CD4-positive, alpha-beta T cell treated with Interleukin-17A for 1 hour (primary cell): Measurements from ENCODE around the gene AURKB.
"Not testable (repeated sequence)": the region's sequence is repeated elsewhere in the genome, so short reads cannot be mapped to it uniquely, and the experiment has no call there.

Source experiments
- DNase-seq: peaks from one replicate; pipeline ENCODE4 v3.0.0-alpha.2; 2020

Gene AURKB

DNA sequence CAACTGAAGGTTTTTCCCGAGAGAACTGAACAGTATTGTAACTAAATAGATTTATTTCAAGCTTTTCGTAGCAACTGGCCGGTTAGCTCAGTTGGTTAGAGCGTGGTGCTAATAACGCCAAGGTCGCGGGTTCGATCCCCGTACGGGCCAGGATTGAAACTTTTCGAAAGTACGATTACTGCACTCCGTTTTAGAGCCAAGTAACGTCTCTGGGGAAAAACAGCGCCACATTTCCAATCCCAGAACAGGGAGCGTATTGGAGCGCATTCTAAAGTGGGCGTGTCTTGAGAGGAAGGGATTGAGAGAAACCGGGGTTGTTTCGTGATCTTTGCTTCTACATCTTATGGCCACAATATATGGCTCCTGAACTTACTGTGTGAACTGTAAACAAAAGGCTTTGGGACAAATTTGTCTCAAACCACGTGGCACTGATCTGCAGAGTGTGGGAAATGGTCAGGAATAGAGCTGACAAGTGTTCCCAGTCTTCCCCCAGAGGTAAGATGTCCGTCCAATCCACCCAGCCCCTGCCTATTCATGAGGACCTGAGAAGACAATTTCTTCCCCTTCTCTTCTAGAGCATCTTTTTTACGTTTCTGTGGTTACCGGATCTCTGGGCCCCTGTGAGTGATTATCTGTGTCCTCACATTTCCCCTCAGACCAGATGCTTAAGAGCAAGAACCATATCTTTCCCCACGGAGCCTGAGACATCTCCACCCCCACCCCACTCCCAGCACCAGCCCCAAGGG is 22.7 kb downstream of the AURKB start:
- peak; percentile 94 for DNase-seq

DNA sequence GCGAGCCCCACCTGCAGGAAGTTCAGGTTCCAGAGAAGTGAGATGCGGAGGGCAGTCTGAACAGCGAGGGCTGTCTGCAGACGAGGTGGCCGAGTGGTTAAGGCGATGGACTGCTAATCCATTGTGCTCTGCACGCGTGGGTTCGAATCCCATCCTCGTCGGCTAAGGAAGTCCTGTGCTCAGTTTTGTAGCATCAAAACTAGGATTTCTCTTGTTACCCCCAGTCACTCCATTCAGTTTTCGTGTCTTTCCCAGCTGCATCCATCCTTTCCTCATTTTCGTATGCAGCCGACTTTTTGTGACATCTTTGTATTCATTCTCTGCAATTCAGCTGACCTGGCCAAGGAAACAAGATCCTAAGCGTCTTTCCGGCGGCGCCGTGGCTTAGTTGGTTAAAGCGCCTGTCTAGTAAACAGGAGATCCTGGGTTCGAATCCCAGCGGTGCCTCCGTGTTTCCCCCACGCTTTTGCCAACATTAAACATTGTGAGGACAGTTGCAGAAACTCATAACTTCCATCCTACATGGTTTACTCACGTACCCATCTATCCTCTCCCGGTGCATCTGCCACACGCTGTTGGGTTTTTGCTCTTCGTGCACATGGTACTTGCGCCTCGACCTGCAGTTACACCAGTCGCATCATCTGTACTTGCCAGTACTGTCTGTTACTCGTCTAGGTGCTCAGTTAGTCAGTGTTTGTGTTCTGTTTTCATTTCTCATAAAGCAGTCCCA is 23.4 kb downstream of the AURKB start:
- DNase-seq: peak; percentile 95

DNA sequence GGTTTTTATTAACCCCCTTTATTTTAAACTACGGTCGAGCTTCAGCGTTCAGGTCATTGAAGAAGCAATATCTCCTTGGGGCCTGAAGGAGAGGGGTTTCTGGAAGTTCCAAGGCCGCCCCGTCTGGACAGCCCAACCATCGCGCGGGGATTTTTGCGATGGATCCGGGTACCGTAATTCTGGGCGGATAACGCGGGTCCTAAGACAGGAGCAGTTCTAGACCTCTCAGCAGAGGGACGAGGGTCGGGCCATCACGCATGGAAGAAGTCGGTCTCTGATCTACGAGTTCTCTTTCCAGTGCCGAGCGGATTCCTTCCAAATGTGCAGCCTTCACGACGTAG is 24.0 kb downstream of the AURKB start:
- DNase-seq: no peak

DNA sequence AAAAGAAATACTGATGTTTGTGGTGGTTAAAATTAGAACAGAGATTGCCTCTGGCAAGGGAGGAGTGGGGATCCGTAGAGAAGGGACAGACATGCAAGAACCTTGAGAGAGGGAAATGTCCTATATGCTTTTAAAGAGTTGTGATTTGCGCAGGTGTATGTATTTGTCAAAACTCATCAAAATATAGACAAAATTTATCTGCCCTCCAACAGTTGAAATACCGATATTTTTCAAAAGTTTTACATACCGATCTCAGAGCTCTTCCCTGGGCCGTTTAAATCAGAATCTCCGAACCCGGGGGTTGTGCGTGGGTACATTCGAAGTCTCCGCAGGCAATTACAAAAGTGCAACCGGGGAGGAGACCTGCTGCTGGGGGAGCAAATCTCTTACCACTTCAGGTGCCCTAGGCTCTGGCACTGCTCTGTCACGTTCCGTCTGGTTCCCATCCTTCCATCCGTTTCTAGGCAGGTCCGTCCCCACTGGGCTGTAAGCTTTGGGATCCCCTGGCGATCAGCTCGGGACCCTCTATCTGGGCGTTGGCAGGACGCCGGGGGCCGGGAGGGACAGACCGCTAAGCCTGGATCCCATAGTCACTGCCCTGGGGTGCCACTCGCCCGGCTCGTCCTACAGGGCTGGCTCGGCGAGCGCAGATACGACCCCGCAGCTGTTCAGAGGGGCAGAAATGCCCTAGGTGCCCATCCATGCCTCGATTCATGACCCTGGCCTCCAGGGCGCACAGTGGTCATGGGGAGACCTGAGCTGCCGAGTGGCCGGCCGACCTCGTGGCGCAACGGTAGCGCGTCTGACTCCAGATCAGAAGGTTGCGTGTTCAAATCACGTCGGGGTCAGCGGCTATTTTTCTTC is 24.6 kb downstream of the AURKB start:
- DNase-seq: peak; percentile 93

DNA sequence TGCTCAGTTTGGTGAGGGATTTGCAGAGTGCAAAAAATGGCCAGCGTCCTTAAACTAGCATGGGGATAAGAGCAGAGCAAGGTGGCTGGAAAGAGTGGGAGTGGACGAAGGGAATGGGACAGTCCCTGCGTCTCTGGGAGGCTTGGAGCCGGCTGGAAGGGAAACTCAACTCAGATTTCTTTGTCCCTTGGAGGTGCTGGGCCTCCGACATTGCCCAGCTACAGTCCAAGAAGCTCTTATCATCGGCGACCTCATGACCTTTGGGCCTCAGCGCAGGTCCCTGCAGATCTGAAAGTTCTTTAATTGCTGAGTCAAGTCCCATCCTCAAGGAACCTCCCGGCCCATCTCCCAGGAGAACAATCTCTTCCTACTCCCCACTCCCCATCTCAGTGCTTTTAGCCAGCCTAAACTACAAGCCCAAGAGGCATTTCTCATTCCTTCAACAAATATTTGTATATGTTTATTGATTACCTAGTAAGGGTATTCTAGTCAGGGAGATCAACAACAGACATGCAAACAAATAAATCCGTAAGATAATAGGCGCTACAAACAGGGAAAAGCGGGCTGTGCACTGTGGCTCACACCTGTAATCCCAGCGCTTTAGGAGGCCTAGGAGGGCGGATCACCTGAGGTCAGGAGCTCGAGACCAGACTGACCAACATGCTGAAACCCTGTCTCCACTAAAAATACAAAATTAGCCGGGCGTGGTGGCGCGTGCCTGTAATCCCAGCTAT is 33.2 kb downstream of the AURKB start:
- DNase-seq: no peak

DNA sequence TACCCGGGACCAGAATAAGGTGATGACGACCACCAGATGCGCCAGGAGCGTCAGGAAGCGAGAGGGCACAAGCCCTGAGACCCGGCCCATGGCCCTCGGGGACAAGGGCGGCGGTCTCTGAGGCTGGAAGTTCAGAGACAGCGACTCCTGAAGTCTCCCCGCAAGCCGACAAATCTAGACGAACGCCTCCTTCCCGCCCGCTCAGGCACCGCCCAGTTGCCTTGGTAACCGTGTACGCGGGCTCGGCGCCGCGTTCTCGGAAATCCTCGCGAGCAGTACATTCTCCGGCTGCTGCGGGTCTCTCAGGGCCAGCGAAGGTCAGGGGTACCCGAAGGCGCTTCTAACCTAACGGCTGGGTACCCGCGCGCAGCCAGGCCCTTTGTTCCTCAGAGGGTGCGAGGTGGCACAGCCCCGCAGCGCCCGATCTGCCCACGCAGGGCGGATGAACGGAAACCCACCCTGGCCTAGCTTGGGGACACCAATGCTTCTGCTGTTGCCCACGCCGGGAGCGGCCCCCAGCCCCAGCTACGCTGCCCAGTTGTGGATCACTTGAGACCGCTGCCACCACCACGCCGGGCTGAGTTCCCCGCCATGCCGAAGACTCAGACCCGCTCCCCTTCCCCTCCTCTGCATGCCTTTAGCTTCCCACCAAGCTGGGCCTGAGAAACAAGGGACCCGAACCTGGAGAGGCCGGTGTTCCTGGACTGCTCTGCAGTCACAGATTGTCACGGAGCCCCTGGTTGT is 34.0 kb downstream of the AURKB start, which contains the start of gene TMEM107:
TMEM107 (minus strand) TSS at position 184 of the 744 bp plus-strand sequence; CDS start at position 90, 94 bp downstream.
- DNase-seq: peak; percentile 90

DNA sequence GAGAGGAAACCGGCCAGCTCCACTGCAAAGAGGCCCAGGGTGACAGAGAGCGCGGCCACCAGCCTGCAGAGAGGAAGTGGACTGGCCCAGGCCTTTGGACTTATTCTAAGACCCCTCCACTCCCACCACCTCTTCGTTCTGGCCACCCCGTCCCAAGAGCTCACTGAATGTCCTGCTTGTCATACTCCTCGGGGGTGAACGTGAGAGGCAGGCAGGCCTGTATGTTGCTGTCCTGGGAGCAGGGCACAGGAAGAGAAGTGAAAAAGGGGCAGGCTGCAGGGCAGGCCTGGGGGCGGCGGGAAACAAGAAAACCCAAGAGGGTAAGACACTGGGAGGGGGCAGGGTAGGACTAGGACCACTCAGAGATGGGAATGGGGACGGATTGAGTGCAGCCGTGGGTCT is 34.6 kb downstream of the AURKB start:
- DNase-seq: no peak

DNA sequence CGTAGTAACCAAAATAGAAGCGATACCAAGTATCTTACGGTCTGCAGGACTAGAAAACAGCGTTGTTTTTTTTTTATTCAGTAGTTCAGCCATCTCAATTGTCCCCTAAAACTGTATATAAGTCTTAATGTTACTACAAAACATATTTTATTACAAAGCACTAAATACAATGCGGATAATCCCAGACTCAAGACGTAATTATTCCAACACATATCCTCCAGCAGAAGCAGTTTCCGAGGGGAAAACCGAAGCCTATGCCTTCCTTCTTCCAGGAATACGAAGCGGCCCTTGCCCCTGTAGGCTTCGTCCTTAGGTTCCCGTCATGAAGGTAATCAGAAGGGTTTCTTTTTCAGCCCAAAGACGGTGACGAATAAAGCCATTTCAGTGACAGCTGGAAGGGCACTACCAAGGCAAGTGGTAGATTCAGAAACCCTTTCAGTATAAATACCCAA is 36.5 kb downstream of the AURKB start:
- no peak for DNase-seq

DNA sequence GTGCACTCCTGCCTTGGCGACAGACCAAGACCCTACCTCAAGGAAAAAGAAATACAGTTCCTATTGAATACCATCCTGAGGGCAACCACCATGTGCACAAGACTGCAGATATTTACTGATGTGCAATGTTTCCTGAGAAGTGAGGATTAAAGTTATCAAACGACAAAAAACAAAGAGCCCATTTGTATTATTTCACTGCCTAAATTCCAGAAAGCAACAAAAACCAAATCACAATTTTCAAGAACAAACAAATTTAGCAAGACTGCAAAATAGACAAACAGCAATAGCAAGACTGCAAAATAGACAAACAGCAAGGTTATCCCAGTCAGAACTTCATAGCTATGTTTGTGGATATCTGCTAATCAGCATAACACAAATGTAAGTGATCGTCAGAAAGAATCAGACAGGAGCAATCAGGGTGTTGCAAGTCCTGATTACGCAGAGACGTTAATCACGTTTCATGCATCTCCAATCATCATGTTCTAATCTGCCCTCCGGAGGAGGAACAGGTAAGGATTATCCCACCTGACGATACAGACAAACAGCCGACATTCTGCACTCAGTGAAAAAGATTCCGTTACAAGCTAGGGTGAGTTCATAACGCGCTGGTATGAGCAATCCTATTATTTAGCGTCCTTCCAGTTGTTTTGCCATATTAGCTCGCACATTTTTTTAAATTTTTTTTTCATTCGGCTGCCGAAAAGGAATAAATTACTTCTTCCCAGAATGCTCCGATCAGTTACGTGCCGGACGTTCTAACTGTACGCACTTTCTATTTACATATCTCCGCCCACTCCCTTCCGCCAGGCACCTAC is 37.1 kb downstream of the AURKB start:
- peak; percentile 95 for DNase-seq

DNA sequence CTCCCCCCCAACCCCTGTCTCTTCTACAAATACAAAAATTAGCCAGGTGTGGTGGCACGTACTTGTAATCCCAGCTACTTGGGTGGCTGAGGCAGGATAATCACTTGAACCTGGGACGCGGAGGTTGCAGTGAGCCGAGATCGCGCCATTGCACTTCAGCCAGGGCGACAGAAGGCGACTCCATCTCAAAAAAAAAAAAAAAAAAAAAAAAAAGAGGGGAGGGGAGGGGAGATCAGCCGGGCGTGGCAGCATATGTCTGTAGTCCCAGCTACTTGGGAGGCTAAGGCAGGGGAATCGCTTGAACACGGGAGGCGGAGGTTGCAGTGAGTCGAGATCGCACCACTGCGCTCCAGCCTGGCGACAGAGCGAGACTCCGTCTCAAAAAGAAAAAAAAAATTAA is 40.2 kb downstream of the AURKB start:
- DNase-seq: not testable (repeated sequence)

DNA sequence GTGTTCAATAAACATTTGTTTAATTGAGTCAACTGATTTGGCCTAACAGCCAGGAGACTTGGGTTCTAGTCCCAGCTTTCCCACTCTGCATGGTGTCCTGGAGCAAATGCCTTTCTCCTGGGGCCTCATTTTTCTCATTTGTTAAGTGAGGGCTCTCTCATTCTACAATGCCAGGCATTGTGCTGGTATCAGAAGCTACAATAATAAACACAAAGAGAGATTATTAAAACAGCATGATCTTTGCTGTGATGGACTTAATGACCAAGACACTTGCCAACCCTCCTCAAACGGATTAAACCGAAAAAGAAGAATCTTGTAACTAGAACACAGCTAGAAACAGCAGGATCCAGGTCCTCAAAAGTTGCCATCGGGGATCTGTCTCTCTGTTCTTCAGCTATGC is 42.8 kb downstream of the AURKB start:
- DNase-seq: no peak

DNA sequence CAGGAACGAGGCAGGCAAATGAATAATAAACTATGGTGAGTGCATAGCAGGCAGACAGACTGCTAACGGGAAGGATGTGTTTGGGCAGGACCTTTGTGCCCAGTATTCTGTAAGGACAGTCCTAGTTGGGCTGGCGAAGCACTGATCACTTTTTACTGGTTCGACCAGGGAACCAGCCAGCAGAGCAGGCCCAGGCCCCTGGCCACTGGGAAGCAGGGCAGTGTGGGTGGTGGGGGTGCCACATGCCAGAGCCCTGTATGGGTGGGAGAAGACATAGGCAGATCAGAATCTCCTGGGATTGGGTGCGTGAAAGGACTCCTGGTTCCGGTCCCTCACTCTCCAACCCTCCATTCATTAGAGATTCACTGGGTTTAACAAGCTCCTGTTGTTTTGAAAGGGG is 43.6 kb downstream of the AURKB start:
- no peak for DNase-seq

DNA sequence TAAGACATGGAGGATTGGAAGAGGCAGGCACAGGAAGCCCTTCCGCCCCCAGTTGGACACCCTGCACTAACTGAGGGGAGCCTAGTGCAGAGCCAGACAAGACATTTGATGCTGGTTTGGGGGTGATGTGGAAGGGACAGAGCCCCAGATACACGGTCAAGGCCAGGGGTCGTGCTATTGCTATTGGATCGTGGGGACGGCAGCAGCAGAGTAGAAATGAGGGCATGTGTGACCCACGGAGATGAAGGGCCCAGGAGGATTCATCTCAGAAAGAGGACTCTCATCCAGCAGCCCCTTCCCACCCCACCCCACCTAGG is 45.6 kb downstream of the AURKB start:
- peak; percentile 19 for DNase-seq

DNA sequence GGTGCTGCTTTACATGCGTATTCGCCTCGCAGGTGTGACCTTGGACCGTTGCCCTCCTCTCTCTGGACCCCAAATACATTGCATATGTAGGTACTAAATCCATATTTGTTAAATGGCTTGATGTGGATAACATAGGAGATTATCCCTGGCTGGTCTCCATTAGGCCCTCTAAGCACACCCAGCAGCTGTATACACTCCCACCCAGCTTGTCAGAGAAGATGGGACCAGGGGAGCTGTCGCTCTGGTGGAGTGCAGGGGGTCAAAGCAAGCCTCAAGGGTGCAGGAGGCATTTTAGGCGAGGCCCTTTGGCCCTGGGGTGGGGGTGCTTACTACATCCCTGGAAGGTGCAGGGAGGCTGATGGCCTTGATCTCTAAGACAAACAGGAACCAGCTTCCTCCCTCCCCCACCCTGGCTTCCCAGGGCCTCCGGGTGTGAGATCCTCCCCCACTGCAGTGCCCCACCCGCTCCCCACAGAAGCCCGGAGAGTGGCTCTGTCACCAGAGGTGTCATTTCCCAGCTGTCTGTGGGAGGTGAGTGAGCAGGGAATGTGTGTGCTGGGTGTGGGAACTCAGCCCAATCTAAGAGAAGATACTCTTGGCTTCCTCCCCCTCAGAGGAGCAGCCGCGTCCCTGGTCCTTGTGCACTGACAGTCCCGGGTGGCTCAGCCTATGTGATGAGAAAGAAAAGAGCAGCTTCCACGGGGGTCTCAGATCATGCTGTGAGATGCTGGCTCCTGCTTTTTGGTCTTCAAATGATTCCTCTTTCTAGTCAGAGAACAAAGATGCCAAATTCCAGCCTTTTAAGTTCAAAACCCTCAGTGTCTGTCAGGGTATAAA is 46.2 kb downstream of the AURKB start:
- DNase-seq: peak; percentile 84

DNA sequence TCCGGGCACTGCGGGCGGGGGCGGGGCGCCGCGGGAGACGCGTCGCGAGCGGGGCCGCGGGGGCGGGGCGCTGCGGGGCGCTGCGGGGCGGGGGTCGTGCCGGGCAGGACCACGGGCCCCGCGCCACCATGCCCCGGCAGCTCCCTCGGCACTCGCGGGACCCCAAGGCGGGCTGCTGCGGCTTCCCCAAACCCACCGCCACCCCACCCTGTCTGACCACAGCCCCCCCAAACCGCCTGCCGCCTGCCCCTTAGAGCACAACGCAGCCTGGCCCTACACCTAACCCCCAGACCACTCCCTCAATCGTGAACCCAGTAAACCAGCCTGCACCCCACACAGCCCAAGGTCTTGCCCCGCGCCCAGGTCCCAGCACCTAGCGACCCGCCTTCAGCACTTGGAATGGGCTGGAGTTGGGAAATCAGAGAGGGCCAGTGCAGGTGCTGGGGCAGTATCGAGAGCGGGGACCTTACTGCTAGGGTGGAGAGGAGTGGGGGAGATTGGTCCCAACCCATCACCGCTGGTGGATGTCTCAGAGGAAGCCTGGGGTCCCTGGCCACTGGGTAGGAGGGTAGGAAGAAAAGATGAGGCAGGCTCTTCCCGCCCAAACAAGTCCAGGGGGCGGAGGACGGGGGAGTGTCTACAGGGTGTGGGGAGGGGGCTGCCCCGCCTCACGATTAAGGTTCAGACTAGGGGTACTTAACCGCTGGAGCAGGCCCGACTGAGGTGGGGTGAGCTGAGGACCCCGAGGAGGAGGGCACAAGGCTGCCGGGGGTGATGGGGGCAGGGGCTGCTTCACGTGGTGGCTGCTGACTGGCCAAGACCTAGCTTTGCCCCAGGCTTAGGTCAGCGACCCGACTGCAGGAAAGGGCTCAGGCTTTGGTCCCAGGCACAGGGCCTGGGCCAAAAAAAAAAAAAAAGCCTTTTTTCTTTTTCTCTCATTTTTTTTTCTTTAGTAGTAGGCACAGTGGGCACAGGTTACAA is 47.1 kb downstream of the AURKB start:
- peak; percentile 30 for DNase-seq

DNA sequence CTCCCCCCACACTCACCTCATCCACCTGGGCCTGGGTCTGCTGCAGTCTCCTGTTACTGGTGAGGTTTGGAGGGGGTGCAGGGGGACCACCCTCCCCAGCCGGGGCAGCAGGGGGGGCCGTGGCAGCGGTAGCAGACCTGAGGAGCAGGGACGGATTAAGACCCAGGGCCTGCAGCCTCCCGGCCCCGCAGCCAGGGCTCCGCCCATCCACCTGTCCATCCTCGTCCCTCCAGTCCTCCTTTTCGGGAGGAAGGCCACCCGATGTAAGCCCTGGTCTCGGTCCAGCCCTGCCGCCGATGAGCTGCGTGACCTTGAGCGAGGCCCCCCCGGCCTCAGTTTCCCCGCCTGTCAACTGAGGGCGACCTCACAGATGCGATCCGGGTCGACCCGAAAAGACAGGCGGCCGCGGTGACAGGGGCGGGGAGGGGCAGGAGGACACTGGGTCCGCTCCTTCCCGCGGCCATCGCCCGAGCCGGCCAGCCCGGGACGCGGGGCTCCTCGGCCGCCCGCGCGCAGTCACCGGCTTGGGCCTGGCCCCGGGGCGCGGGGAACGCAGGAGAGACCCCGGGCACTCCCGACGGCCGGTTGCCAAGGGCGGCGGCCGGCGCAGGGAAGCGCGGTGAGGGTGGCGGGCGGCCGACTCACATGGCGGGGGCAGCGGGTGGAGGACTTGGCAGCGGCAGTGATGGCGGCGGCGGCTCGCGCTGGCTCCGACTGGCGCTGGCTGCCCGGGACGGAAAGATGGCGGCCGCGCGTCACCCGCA is 48.0 kb downstream of the AURKB start, which contains the start of gene VAMP2:
VAMP2 (minus strand) TSS at position 716 of the 764 bp plus-strand sequence; CDS start at position 647, 69 bp downstream.
- peak; percentile 83 for DNase-seq

DNA sequence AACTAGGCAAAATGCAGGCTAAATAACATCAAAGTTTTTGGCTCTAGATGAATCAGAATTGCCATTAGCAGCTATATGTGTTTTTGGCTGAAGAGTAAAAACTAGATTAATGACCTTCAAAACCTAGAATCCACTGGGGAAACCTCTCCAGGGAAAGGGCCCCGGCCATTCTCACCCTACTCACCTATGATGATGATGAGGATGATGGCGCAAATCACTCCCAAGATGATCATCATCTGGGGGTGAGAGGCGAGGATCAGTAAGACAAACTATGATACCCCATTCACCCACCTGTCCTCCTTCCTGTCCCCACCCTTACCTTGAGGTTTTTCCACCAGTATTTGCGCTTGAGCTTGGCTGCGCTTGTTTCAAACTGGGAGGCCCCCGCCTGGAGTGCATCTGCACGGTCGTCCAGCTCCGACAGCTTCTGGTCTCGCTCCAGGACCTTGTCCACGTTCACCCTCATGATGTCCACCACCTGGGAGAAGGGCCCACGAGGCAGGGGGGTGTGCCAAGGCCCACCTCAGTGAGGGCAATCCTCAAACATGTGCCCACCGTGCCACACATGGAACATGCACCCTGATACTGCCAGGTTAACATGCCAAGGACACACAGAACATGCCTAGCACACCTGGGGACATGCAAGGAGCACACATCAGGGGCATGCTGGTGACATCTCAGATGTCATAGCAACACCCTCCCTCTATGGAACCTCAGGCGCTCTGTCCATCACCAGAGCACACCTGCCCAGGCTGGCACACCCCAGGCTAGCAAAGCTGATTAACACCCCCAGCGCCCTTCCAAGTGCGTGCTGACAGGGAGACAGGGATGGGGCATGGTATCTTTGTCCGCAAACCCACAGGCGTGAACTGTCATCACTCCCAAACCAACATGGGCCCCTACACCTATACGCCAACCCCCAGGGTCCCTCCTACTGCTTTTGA is 48.8 kb downstream of the AURKB start:
- peak; percentile 45 for DNase-seq
